Gastrocnemius medialis (tissue), 4 donors: ENCODE measurements around the gene PTGES3L. TPM values are rescaled to one million over a fixed set of nuclear protein-coding genes. Genes with fewer than 3 reads are reported as not detected.

Source experiments
- ATAC-seq, 2 donors: fragments of 150-250 bp; one replicate each; pipeline ENCODE4 v1.9.1; 2016
- DNase-seq, 2 donors: peaks; one replicate each; pipeline ENCODE4 v3.0.0-alpha.2; 2019
- H3K27ac ChIP-seq, 4 donors: fragments of 200-600 bp; sonication (generic); 1 replicate in 1 of 4; 2 replicates in 3 of 4; pipeline ENCODE4 v1.5.1; 2016 to 2018; ENCODE audit warnings: mild to moderate bottlenecking in 2 of 4, moderate library complexity in 1 of 4
- H3K27me3 ChIP-seq, 3 donors: fragments of 200-600 bp; sonication (generic) in 2 of 3; 1 replicate in 1 of 3; 2 replicates in 2 of 3; pipeline versions ENCODE4 v1.5.1 to v1.6.0; 2016 to 2019; ENCODE audit warnings: mild to moderate bottlenecking in 1 of 3, moderate library complexity in 1 of 3
- H3K36me3 ChIP-seq, 2 donors: fragments of 200-600 bp; sonication (generic) in 1 of 2; one replicate each; pipeline ENCODE4 v1.5.1; 2017 to 2018
- H3K4me1 ChIP-seq, 2 donors: fragments of 200-600 bp; sonication (generic) in 1 of 2; one replicate each; pipeline ENCODE4 v1.5.1; 2016 to 2017; ENCODE audit warnings: mild to moderate bottlenecking in 2 of 2
- H3K4me3 ChIP-seq, 4 donors: fragments of 200-600 bp; sonication (generic) in 3 of 4; 1 replicate in 1 of 4; 2 replicates in 3 of 4; pipeline ENCODE4 v1.5.1; 2016 to 2019; ENCODE audit warnings: mild to moderate bottlenecking in 2 of 4
- H3K9me3 ChIP-seq, 3 donors: fragments of 200-600 bp; sonication (generic) in 2 of 3; 1 replicate in 1 of 3; 2 replicates in 2 of 3; pipeline ENCODE4 v1.5.1; 2016 to 2019
- CTCF ChIP-seq, 5 experiments: fragments of 450-650 bp in 3 of 5; fragments of 200-600 bp in 2 of 5; sonication (generic) in 2 of 5; IDR thresholded peaks in 4 of 5; conservative IDR thresholded peaks in 1 of 5; 1 replicate in 4 of 5; 2 replicates in 1 of 5; pipeline ENCODE4 v1.5.1; 2016 to 2019; ENCODE audit warnings: antibody characterized with exemption in 5 of 5, mild to moderate bottlenecking in 3 of 5, moderate library complexity in 3 of 5
- POLR2A ChIP-seq, 2 donors: fragments of 450-650 bp; IDR thresholded peaks; one replicate each; pipeline ENCODE4 v1.6.1; 2017; ENCODE audit warnings: antibody characterized with exemption in 2 of 2, mild to moderate bottlenecking in 2 of 2, moderate library complexity in 2 of 2
- in situ Hi-C, 4 donors: fragments of 200-750 bp; cut with MboI; loops; one replicate each; pipeline versions ENCODE4 v1.15.0 to v1.8.0; 2017; ENCODE audit warnings: low sequenced_read_pairs in 4 of 4
- intact Hi-C: fragments of 100-400 bp; cut with DNase I; formaldehyde crosslinking; loops from one replicate; pipeline ENCODE4 v1.15.1; 2023; ENCODE audit warnings: low total_unique reads
- total RNA-seq, 4 donors: library from RNA; depleted of rRNA; stranded (reverse); fragments of >200 nt; gene quantifications; one replicate each; pipeline versions ENCODE4 v1.1.0 to v1.2.3, GENCODE V29; 2016

PTGES3L gene
- total RNA-seq, 4 donors from 2014 or later, result 29.1 to 68.3 (median 31.0) TPM

GRCh38 chr17:43018008-43018853 is 38.4 kb upstream of the PTGES3L start:
- Histone ChIP-seq H3K27ac (peak overlapping the region in 2 of 4 donors; percentile 9 to 83), H3K9me3 (no peaks in the 10 kb centered on the region), H3K27me3 (no peaks in the 10 kb centered on the region), H3K4me1 (peaks cover 21 to 27% of the 10 kb centered on the region in 2 donors), H3K36me3 (peaks cover 0 to 9% of the 10 kb centered on the region in 2 donors), H3K4me3 (no peak overlapping the region)
- in situ Hi-C loops (loop anchor here in 1 of 4 donors (25.0 kb wide), 1 partner anchor 294 kb away; no protein-coding TSS in a partner anchor), intact Hi-C loops (no loop called here)
- DNase-seq, result no peak
- no peak for ATAC-seq
- TF ChIP-seq CTCF (IDR thresholded peaks at IDR 0.05 in 4 of 5, conservative IDR thresholded peaks at IDR 0.05 in 1 of 5) (no peak), POLR2A (IDR thresholded peaks at IDR 0.05) (no peak)

DNA sequence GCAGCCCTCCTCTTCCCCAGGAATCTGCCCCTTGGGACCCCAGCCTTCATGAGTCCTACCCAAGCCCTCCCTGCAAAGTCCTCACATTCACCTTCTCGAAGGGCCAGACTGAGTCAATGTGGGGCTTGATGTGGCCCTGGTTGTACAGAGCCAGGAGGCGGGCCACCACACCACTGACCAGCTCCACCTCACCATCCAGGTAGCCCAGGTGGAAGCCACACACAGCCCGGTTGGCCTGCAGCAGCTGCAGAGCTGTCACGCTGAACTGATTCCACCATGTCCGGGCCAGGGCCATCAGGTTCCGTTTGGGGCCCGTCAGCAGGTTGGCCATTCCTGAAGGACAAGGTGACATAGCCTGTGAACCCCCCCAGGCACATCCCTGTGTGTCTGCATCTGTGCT is 36.3 kb upstream of the PTGES3L start:
- ATAC-seq (no peak), DNase-seq (no peak)
- Histone ChIP-seq H3K9me3 (no peaks in the 10 kb centered on the region), H3K27ac (peak overlapping the region; percentile 65 to 78 (median 70)), H3K36me3 (peaks cover 0 to 9% of the 10 kb centered on the region in 2 donors), H3K27me3 (no peaks in the 10 kb centered on the region), H3K4me3 (no peak overlapping the region), H3K4me1 (peaks cover 14 to 23% of the 10 kb centered on the region in 2 donors)
- TF ChIP-seq CTCF (IDR thresholded peaks at IDR 0.05 in 4 of 5, conservative IDR thresholded peaks at IDR 0.05 in 1 of 5), result no peak
- no peak for TF ChIP-seq POLR2A (IDR thresholded peaks at IDR 0.05)
- intact Hi-C loops, result no loop called here
- in situ Hi-C loops, result loop anchor here in 1 of 4 donors (25.0 kb wide), 1 partner anchor 296 kb away; no protein-coding TSS in a partner anchor

DNA sequence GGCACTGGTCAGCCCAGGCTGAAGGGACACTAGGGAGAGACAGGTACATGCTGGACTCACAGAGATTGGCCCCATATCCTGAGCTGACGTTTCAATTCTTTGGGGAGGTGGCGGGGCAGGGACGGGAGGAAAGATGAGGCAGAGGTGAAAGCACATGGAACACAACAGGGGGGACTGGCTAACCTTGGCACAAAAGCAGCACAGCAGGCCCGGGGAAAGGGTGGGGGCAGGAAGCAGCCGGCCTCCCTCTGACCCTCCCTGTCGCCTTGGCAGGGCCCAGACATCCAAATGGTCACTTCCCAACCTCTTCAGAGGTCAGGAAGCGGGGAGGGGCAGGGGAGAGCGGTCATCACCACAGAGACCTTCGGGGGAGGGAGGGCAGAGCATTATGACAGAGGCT is 35.7 kb upstream of the PTGES3L start:
- peak in 1 of 2 donors; percentile 50 for DNase-seq
- peaks cover 0 to 9% of the 10 kb centered on the region in 2 donors for H3K36me3 ChIP-seq
- intact Hi-C loops (no loop called here), in situ Hi-C loops (loop anchor here in 1 of 4 donors (25.0 kb wide), 1 partner anchor 297 kb away; no protein-coding TSS in a partner anchor)
- H3K9me3 ChIP-seq, result no peaks in the 10 kb centered on the region
- ATAC-seq, result peak; percentile 37 to 51
- peak in 1 of 2 donors; percentile 16 for TF ChIP-seq POLR2A (IDR thresholded peaks at IDR 0.05)
- no peak for TF ChIP-seq CTCF (IDR thresholded peaks at IDR 0.05 in 4 of 5, conservative IDR thresholded peaks at IDR 0.05 in 1 of 5)
- no peak overlapping the region for H3K4me3 ChIP-seq
- H3K4me1 ChIP-seq, result peaks cover 14 to 23% of the 10 kb centered on the region in 2 donors
- H3K27me3 ChIP-seq, result no peaks in the 10 kb centered on the region
- peak overlapping the region; percentile 65 to 78 (median 70) for H3K27ac ChIP-seq

DNA sequence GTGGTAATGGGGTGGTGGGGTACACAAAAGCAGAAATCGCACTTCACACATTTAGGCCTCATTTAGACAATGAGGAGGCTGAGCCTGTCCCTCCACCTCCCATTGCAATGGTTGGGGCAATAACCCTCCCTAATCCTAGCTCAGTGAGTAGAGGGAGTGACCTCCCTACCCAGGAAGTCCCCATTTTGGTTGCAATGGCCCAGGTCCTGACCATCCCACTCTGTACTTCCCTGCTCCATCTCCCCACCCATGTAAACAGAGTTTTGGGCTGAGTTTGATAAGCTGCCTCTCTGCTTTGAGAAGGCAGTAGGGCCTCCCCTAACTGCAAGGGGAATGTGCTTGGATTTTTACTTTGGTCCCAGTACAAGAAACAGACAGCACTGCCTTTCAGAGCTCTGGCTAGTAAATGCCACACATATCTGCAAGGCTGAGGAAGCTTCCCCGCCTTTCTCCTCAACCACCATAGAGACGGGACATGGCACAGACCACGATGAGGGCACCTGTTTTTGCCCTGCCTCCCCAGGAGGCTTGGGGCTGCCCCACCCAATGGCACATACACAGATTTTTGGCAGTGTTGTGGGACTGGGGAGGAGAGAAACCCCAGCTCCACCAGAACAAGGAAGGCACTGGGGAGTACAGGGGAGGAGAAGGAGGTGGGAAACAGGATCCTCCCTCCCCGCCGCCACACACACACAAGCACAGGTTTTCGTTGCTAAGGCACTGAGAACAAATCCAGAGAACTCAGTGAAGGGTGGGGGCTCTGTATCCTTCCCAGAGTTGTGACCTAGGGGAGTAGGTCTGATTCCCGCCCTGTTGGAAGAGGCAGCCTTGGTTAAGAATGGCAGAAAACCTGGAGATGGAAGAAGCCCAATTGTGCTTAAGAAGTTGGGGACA is 35.0 kb upstream of the PTGES3L start:
- TF ChIP-seq CTCF (IDR thresholded peaks at IDR 0.05 in 4 of 5, conservative IDR thresholded peaks at IDR 0.05 in 1 of 5) (no peak), POLR2A (IDR thresholded peaks at IDR 0.05) (no peak)
- in situ Hi-C loops, result loop anchor here in 1 of 4 donors (25.0 kb wide), 1 partner anchor 297 kb away; no protein-coding TSS in a partner anchor

More for the DNA sequence above, 35.0 kb upstream of the PTGES3L start:
- Histone ChIP-seq H3K27ac (peak overlapping the region; percentile 65 to 78 (median 70)), H3K27me3 (no peaks in the 10 kb centered on the region), H3K9me3 (no peaks in the 10 kb centered on the region), H3K4me1 (peaks cover 14 to 20% of the 10 kb centered on the region in 2 donors), H3K4me3 (no peak overlapping the region), H3K36me3 (peaks cover 0 to 9% of the 10 kb centered on the region in 2 donors)
- intact Hi-C loops, result no loop called here
- DNase-seq (no peak), ATAC-seq (peak in 1 of 2 donors; percentile 13)
